GM12801 (cell line): ENCODE results near the gene IL17RA.

Source experiments
- TF ChIP-seq, protein P1 (sequence below): IDR thresholded peaks from one replicate; pipeline ENCODE4 v1.5.1; 2011; ENCODE audit warnings: control low read depth; ENCODE audit not compliant: insufficient read length; ENCODE audit errors: extremely low read depth

IL17RA gene

DNA sequence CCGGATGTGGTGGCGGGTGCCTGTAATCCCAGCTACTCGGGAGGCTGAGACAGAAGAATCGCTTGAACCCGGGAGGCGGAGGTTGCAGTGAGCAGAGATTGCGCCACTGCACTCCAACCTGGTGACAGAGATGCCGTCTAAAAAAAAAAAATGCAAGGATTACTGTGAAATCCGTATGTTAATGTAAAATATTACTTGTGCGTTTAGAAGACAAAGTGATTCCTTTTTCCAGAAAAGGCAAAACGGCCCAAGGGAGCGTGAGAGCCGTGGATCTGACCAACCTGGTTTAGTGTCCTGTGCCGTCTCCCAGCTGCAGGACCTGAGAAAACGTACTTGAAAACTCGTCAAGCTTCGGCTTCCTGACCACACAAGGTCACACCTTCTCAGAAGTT is 73.4 kb downstream of the IL17RA start:
- TF ChIP-seq, protein P1, sequence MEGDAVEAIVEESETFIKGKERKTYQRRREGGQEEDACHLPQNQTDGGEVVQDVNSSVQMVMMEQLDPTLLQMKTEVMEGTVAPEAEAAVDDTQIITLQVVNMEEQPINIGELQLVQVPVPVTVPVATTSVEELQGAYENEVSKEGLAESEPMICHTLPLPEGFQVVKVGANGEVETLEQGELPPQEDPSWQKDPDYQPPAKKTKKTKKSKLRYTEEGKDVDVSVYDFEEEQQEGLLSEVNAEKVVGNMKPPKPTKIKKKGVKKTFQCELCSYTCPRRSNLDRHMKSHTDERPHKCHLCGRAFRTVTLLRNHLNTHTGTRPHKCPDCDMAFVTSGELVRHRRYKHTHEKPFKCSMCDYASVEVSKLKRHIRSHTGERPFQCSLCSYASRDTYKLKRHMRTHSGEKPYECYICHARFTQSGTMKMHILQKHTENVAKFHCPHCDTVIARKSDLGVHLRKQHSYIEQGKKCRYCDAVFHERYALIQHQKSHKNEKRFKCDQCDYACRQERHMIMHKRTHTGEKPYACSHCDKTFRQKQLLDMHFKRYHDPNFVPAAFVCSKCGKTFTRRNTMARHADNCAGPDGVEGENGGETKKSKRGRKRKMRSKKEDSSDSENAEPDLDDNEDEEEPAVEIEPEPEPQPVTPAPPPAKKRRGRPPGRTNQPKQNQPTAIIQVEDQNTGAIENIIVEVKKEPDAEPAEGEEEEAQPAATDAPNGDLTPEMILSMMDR, result no peak

DNA sequence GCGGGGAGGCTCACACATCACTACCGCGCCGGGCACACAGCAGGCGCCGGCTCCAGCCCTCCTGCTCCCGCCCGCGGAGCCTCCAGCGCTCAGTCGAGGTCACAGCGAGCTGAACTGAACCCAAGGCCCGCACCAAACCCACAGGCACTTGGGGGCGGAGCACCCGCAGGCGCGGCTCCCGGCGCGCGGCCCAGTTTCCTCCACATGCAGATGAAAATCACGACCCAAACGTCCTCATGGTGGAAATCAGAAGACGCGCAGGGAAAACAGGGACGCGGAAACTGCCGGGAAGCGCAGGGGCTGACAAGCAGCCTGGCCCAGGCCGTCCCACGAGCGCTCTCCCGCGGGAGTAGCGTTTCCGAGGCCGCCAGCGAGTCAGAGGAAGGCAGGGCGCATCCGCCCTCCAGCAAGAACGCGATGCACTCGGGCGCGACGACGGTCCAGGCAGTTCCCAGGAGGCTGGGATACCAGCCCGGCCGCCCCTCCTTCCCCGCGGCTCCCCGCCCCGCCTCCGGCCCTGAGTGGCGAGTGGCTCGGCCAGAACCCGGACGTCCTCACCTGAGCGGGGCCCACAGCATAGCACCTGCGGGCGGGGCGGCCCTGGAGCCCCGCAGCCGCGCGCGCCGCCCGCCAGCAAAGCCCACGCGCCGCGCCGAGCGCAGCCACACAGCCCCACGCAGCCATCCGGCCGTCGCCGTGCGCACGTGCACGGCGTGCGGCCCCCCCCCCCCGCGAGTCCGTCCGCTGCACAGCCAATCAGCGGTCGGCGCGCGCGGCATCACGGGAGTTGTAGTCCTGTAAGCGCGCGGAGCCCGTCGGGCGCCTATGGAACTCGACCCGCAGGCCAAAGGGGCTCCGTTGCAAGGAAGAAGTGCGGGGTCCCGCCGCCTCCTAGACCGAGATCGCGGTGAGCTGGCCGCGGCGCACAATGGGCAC is 74.0 kb downstream of the IL17RA start, which contains the start of gene HDHD5:
Gene HDHD5, minus strand, starts transcription at position 710 of the 936 bp plus-strand sequence. Its CDS starts 26 bp downstream, at position 684.
- TF ChIP-seq, protein P1, result no peak

DNA sequence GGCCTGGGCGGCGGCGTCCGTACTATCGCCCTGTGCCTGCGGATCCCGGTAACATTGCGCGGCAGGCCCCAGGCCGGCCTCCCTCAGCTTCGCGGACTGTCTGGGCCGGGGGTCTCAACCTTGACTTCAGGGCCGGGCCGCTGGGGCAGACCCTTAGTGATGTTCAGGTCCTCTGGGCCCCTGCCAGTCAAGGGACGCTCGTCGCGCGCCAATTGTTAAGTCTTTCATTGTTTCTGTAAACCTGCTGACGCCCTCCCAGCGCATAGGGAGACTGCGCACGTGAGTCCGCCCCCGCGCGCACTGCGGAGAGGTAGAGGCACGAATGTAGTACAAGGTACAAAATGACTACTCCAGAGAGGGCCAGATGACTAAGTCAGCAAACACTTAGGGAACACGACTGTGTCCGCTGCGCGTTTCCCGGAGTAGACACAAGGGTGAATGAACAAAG is 74.7 kb downstream of the IL17RA start:
- TF ChIP-seq, protein P1, result no peak

DNA sequence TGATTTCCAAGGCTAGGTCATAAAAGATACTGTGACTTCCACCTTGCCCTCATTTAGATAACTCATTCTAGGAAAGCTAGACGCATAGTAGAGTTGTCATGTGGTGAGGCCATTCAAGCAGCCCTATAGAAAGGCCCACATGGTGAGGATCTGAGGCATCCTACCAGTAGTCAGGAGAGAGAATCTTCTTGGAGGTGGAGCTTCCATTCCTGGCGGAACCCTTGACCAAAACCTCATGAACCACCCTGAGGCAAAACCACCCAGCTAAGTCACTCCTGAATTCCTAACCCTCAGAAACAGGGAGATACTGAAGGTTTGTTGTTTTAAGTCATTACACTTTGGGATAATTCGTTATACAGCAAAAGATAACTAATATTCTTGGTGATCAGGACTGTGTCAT is 77.2 kb downstream of the IL17RA start:
- TF ChIP-seq, protein P1, result no peak

DNA sequence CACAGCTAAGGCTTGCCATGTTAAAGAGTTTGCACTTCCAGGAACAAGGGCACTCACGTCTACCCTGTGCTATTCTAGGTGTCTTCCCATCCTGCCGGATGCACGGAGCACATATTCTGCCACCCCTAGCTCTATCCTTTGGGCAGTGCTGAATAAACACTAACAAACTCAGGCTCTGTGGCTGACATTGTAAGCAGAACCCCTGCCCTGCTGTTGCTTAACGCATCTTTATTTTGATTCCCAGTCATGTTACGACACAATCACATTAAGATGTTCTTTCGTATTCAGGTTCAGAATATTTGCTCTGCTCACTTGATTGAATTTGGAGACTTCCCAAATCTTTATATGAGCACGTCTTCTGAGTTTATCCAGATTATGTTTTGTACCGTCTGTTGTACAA is 77.9 kb downstream of the IL17RA start:
- TF ChIP-seq, protein P1, result no peak

DNA sequence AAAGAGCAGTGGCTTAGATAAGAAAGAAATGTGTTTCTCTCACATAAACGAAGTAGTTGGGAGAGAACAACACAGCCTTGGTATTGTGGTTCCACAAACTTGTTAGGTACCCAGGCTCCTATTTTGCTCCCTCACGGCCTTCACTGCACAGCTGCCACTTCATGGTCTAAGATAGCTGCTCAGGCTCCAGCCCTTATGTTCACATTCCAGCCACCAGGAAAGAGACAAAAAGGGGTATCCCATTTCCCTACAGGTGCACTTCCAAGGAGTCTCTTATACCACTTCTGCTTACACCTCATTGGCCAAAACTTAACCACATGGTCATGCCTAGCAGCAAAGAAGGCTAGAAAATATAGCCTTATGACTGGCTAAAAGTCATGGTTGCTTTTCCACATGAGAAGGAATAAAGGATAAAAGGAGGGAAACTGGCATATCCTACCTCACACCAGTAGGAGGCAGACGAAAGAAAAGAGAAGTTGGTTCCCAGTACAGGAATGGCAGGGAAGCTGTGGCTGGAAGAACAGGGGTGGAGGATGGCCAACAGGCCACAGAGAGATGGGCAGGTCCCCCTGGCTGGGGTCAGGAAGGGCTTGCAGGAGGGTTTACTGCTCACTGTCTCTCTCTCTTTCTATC is 79.7 kb downstream of the IL17RA start:
- TF ChIP-seq, protein P1, result no peak
